ENCODE results near the gene SULF2.

The SULF2 gene

DNA sequence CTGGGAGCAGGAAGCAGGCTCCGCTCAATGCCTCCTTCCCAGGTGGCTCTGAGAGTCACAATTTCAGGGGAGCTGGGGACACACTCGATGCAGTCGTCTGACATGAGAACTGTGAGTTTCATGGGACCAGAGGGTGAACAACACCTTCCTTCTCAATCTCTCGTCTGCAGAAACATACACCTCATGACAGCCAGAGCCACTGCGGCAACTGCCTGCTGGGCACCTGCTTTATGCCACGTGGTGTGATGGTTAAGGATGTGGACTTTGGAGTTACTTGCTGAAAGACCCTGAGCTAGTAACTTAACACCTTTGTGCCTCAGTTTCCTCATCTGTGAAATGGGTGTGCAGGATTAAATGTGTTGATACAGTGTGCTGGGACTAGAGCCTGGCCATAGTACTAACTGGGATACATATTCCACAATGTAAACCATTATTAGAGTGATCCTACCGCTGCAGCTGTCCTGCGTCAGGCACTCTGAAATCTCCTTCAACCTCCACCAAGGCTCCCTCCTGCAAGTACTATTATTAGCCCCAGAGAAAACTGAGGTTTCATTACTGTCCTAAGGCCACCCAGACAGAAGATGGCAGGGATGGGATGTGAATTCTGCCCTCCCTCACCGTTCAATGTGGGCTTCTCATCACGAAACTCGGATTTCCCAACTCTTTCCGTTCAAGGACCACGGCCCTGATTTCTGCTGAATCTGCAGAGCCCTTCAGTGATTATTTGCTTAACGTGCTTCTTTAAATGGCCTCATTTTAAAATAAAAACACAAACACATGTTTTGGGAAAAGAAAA is 24.4 kb downstream of the SULF2 start:
- Histone ChIP-seq H3K27me3 (ENCODE audit: insufficient read depth, low read length) (peaks cover 61% of the 10 kb centered on the region), H3K27ac (ENCODE audit: low read depth, low read length) (no peak overlapping the region), H2AFZ (ENCODE audit: low read length, unreplicated experiment) (no peak overlapping the region), H3K79me2 (ENCODE audit: control insufficient read depth, insufficient read depth, low read length, unreplicated experiment) (no peaks in the 10 kb centered on the region), H3K4me3 (ENCODE audit: low read depth, low read length) (no peak overlapping the region), H3K4me1 (ENCODE audit: control insufficient read depth, insufficient read depth, low read length, unreplicated experiment) (no peaks in the 10 kb centered on the region), H3K36me3 (ENCODE audit: insufficient read depth, low read length) (no peaks in the 10 kb centered on the region)

DNA sequence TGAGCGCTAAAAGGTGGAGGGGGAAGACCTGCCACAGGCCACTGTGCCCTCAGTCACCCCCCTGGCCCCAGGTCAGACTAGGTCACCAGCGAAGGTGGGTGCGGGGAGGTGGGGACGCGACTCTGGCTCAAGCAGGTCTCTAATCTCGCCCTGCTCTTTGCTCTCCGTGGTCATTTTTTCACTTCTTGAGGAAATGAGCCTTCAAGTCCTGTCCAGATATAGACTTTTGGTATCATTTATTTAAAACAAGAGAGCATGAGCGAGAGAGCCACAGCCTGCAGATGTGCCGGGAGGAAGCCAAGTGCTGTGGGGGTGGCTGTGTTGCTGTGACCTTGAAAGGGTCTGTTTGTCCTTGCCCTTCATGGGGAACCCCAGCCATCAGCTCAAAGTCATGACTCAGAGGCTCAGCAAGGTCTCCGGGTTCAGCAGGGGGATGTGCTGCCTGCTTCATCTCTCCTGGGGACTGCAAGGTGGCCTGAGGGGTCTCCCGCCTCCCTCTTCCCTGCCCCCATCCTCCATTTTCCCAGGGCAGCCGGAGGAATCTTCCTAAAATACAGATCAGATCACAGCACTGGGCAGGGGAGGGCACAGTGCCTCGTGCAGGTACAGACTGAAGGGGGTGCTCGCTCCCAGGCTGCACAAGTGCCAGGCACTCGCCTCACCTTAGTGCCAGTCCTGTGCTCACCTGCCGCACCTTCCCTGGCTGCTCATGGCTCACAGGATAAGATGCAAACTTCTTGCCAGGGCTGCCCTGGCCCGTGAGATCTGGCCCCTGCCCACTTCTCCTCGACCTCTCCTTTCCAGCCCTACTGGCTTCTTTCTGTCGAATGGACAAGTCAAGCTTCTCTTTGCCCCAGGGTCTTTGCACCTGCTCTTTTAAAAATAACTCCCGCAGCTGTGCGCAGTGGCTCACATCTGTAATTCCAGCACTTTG is 26.5 kb downstream of the SULF2 start:
- Histone ChIP-seq H3K36me3 (ENCODE audit: insufficient read depth, low read length) (no peaks in the 10 kb centered on the region), H3K4me3 (ENCODE audit: low read depth, low read length) (no peak overlapping the region), H3K4me1 (ENCODE audit: control insufficient read depth, insufficient read depth, low read length, unreplicated experiment) (no peaks in the 10 kb centered on the region), H3K79me2 (ENCODE audit: control insufficient read depth, insufficient read depth, low read length, unreplicated experiment) (no peaks in the 10 kb centered on the region), H3K27ac (ENCODE audit: low read depth, low read length) (no peak overlapping the region), H2AFZ (ENCODE audit: low read length, unreplicated experiment) (no peak overlapping the region), H3K27me3 (ENCODE audit: insufficient read depth, low read length) (peaks cover 50% of the 10 kb centered on the region)

DNA sequence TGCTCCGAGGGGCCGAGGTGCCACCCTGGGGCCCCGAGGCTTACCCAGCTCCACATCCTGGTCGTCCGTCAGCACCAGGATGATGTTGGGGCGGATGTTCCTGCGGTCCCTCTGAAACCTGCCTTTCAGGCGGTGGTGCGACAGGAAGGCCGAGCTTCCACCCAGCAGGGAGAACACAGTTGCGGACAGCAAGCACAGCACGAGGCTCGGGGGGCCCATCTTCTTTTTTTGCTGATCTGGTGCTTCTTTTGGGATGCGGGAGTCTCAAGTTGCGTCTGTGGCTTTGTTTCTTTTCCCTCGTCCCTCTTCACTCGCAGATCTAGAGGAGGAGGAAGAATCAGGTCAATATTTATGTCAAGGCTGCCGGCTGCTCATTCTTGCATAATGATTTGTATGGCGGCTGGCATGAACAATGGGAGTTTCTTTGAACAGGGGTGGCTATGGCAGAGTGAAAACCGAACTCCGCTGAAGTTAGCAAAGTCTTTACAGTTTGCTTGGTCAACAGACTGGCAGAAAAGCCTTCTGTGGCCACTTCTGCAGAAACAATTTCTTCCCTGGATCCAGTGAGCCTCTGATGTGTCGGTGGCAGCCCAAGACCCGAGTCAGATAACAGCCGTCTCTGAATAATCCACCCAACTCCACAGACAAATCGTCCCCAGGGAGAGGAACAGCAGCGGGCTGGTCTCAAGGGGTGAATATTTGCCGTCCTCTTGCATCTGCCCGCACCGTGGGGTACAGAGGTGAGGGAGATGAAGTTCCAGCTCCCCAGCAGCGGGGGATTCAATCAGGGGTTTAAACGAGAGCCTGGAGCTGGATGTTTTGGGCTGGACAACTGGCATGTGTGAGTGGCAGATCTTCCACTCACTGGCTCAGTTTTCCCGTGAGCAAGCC is 27.9 kb downstream of the SULF2 start:
- Histone ChIP-seq H3K36me3 (ENCODE audit: insufficient read depth, low read length) (no peaks in the 10 kb centered on the region), H3K79me2 (ENCODE audit: control insufficient read depth, insufficient read depth, low read length, unreplicated experiment) (no peaks in the 10 kb centered on the region), H3K4me3 (ENCODE audit: low read depth, low read length) (no peak overlapping the region), H2AFZ (ENCODE audit: low read length, unreplicated experiment) (no peak overlapping the region), H3K27me3 (ENCODE audit: insufficient read depth, low read length) (peaks cover 38% of the 10 kb centered on the region), H3K27ac (ENCODE audit: low read depth, low read length) (no peak overlapping the region), H3K4me1 (ENCODE audit: control insufficient read depth, insufficient read depth, low read length, unreplicated experiment) (no peaks in the 10 kb centered on the region)

DNA sequence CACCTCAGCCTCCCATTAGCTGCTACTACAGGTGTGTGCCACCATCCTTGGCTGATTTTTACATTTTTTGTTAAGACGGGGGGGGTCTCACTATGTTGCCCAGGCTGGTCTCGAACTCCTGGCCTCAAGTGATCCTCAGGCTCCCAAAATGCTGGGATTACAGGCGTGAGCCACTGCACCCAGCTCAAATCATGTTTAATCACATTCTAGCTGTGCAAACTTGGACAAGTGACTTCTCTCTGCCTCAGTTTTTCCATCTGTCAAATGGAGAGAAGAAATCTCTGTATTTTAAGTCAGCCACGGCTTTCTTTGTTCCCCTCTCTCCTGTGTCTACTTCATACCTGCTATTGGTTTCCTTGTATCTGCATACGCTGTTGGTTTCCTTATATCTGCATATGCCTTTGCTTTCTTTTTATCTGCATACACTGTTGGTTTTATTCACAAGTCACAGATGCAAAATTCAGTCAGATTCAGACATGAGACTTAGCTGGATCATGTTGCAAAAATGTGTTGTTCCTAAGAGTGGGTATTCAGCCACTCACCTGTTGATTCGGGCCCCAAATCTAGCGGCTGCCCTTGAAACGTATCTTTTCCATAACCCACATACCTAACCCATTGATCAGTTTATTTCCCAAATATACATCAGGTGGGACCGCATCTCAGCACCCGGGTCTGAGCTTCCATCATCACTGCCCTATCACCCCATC is 30.2 kb downstream of the SULF2 start:
- peaks cover 31% of the 10 kb centered on the region for H3K27me3 ChIP-seq (ENCODE audit: insufficient read depth, low read length)
- H3K27ac ChIP-seq (ENCODE audit: low read depth, low read length) = no peak overlapping the region
- no peak overlapping the region for H3K4me3 ChIP-seq (ENCODE audit: low read depth, low read length)
- no peak overlapping the region for H2AFZ ChIP-seq (ENCODE audit: low read length, unreplicated experiment)
- H3K79me2 ChIP-seq (ENCODE audit: control insufficient read depth, insufficient read depth, low read length, unreplicated experiment) = no peaks in the 10 kb centered on the region
- H3K4me1 ChIP-seq (ENCODE audit: control insufficient read depth, insufficient read depth, low read length, unreplicated experiment) = no peaks in the 10 kb centered on the region
- no peaks in the 10 kb centered on the region for H3K36me3 ChIP-seq (ENCODE audit: insufficient read depth, low read length)

DNA sequence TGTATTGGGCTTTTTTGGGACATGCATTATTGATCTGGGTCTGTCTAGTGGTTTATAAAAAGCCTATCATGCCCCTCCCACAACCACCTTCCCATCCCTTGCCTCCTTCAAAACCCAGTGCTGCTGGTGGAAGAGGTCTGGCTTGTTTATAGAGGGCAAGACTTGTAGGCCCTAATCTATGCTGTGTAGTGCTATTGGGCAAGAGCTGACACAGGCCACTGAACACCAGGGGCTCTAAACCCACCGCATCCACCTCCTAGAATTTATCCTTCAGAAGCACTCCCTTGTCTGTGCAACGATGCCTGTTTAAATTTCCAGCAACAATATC is 30.9 kb downstream of the SULF2 start:
- no peaks in the 10 kb centered on the region for H3K4me1 ChIP-seq (ENCODE audit: control insufficient read depth, insufficient read depth, low read length, unreplicated experiment)
- H3K36me3 ChIP-seq (ENCODE audit: insufficient read depth, low read length) = no peaks in the 10 kb centered on the region
- H3K4me3 ChIP-seq (ENCODE audit: low read depth, low read length) = no peak overlapping the region
- H3K79me2 ChIP-seq (ENCODE audit: control insufficient read depth, insufficient read depth, low read length, unreplicated experiment) = no peaks in the 10 kb centered on the region
- H3K27me3 ChIP-seq (ENCODE audit: insufficient read depth, low read length) = peaks cover 33% of the 10 kb centered on the region
- H3K27ac ChIP-seq (ENCODE audit: low read depth, low read length) = no peak overlapping the region
- H2AFZ ChIP-seq (ENCODE audit: low read length, unreplicated experiment) = no peak overlapping the region

DNA sequence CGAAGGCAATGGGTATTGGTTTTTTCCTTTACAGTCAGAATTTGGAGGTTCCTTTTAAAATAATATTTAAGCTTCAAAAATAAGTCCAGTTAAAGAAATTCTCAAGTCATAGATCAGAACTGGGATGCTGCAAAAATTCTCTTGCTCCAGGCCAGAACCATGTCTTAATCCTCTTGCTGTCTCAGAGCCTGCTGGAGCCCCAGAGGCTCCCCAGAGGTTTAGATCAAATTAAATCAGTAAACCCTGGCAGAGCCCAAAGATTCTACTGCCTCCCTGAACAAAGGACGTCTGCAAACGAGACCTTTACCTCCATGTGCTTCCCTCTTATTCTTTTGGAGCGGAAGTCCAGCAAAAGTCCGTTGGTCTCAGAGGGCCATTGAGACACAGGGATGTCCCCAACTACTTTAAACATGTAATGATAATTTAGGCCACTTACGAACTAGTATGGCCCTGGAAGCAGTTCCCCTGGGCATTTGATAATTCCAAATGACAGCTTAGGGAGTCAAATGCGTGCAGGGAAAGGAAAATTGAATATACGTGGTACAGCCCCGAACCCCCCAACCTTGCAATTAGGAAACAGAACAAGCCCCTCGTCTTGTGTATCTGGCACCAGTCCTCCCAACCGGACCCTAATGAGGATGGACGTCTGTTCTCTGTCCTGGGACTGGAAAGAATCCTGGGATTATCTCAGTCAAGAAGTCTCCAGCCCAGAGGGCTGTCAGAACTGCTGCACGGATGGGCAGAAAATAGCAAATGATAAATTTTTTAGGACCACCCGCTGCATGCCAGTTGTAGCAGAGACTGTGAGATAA is 31.5 kb downstream of the SULF2 start:
- H3K27me3 ChIP-seq (ENCODE audit: insufficient read depth, low read length) = peaks cover 37% of the 10 kb centered on the region
- H3K4me1 ChIP-seq (ENCODE audit: control insufficient read depth, insufficient read depth, low read length, unreplicated experiment) = no peaks in the 10 kb centered on the region
- H2AFZ ChIP-seq (ENCODE audit: low read length, unreplicated experiment) = no peak overlapping the region
- no peaks in the 10 kb centered on the region for H3K79me2 ChIP-seq (ENCODE audit: control insufficient read depth, insufficient read depth, low read length, unreplicated experiment)
- no peak overlapping the region for H3K27ac ChIP-seq (ENCODE audit: low read depth, low read length)
- H3K36me3 ChIP-seq (ENCODE audit: insufficient read depth, low read length) = no peaks in the 10 kb centered on the region
- no peak overlapping the region for H3K4me3 ChIP-seq (ENCODE audit: low read depth, low read length)

DNA sequence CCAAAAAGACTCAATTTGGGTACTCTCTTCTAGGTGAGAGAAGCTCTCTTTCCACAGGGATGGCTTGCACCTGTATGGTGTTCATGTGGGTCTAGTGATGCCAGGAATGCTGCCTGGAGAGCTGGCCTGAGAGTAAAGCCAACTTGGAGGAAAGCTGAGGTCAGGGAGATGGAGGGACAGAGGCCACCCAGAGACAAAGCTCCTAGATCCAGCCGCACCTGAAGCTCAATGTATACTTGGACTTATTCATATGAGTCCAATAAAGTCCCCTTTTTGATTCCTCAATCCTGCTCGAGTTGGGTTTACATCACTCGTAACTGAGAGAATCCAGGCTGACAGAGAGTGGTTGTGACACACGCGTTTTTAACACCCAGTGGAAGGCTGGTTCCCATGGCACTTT is 33.8 kb downstream of the SULF2 start:
- Histone ChIP-seq H2AFZ (ENCODE audit: low read length, unreplicated experiment) (no peak overlapping the region), H3K79me2 (ENCODE audit: control insufficient read depth, insufficient read depth, low read length, unreplicated experiment) (no peaks in the 10 kb centered on the region), H3K4me1 (ENCODE audit: control insufficient read depth, insufficient read depth, low read length, unreplicated experiment) (no peaks in the 10 kb centered on the region), H3K27ac (ENCODE audit: low read depth, low read length) (no peak overlapping the region), H3K27me3 (ENCODE audit: insufficient read depth, low read length) (peaks cover 39% of the 10 kb centered on the region), H3K36me3 (ENCODE audit: insufficient read depth, low read length) (no peaks in the 10 kb centered on the region), H3K4me3 (ENCODE audit: low read depth, low read length) (no peak overlapping the region)

DNA sequence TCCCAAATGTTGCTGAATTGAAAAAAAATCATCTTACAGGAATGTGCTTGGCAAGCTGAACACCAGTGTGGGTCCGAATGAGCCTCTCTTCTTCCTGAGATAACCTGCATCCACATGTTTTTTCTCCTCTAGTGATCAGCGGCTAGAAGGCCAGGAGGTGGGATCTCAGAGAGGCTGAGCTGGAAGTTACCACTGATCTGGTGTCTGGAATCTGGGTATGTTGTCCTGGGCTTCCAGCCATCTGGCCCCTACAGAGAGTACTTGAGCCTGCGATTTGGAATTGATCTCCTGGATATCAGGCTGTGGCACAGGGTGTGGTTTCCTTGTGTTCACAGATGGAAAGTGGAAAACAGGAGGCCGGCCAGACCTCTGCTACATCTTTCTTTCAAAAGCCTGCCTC is 35.9 kb downstream of the SULF2 start:
- Histone ChIP-seq H3K4me1 (ENCODE audit: control insufficient read depth, insufficient read depth, low read length, unreplicated experiment) (no peaks in the 10 kb centered on the region), H3K27me3 (ENCODE audit: insufficient read depth, low read length) (peaks cover 52% of the 10 kb centered on the region), H3K4me3 (ENCODE audit: low read depth, low read length) (no peak overlapping the region), H3K27ac (ENCODE audit: low read depth, low read length) (no peak overlapping the region), H3K36me3 (ENCODE audit: insufficient read depth, low read length) (no peaks in the 10 kb centered on the region), H3K79me2 (ENCODE audit: control insufficient read depth, insufficient read depth, low read length, unreplicated experiment) (no peaks in the 10 kb centered on the region), H2AFZ (ENCODE audit: low read length, unreplicated experiment) (no peak overlapping the region)

DNA sequence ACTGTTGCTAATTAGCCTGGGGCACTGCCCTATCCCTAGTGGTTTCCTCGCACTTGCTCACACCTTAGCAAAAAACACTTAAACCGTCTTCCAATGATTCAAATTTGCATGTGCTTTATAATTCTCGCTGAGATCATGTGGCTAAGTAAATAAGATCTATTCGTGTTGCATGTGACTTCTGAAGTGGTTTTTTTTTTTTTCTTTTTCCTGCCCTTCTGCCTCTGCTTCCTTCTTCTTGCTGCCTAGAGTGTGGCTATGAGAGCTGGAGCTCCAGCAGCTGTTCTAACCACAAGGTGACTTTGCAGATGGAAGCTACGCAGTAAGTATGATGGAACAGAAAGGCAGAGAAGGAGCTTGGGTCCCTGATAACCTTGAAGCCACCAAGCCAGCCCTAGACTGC is 36.5 kb downstream of the SULF2 start:
- H3K36me3 ChIP-seq (ENCODE audit: insufficient read depth, low read length) = no peaks in the 10 kb centered on the region
- H3K27ac ChIP-seq (ENCODE audit: low read depth, low read length) = no peak overlapping the region

More for the DNA sequence above, 36.5 kb downstream of the SULF2 start:
- H3K79me2 ChIP-seq (ENCODE audit: control insufficient read depth, insufficient read depth, low read length, unreplicated experiment) = no peaks in the 10 kb centered on the region
- no peak overlapping the region for H2AFZ ChIP-seq (ENCODE audit: low read length, unreplicated experiment)
- H3K4me1 ChIP-seq (ENCODE audit: control insufficient read depth, insufficient read depth, low read length, unreplicated experiment) = no peaks in the 10 kb centered on the region
- peaks cover 52% of the 10 kb centered on the region for H3K27me3 ChIP-seq (ENCODE audit: insufficient read depth, low read length)
- H3K4me3 ChIP-seq (ENCODE audit: low read depth, low read length) = no peak overlapping the region

Measured in ACC112 (cell line).